KG1 (cell line): Measurements from ENCODE around the gene QSER1.
"Not testable (repeated sequence)": the region's sequence is repeated elsewhere in the genome, so short reads cannot be mapped to it uniquely, and the experiment has no call there.

Experiments used
- DNase-seq: peaks from one replicate; lab custom pipeline; 2025; lab: John Stamatoyannopoulos, UW

Gene QSER1

GRCh38 chr11:32892355-32893092, at the start of gene QSER1:
Gene QSER1 (plus strand): TSS chr11:32892811. CDS start chr11:32893126, 315 bp downstream.
- peak; percentile 62 for DNase-seq

GRCh38 chr11:32843544-32843943, 49.1 kb upstream of the QSER1 start:
- no peak for DNase-seq

- DNase-seq: no peak
These were observed 45.1 kb upstream of the QSER1 start for GRCh38 chr11:32847511-32847910.

- no peak for DNase-seq
These were observed 42.9 kb upstream of the QSER1 start for GRCh38 chr11:32849761-32850160.

GRCh38 chr11:32851251-32851650, 41.4 kb upstream of the QSER1 start:
- no peak for DNase-seq

GRCh38 chr11:32852207-32852606, 40.4 kb upstream of the QSER1 start:
- DNase-seq: no peak

- no peak for DNase-seq
These were observed 37.0 kb upstream of the QSER1 start for GRCh38 chr11:32855601-32856000.

- DNase-seq: no peak
These were observed 33.9 kb upstream of the QSER1 start for GRCh38 chr11:32858731-32859130.

GRCh38 chr11:32861850-32862577, 30.6 kb upstream of the QSER1 start:
- DNase-seq: no peak

- no peak for DNase-seq
These were observed 28.1 kb upstream of the QSER1 start for GRCh38 chr11:32864555-32864954.

- DNase-seq: not testable (repeated sequence)
These were observed 23.9 kb upstream of the QSER1 start for GRCh38 chr11:32868752-32869151.

- DNase-seq: no peak
These were observed 21.9 kb upstream of the QSER1 start for GRCh38 chr11:32870676-32871075.

- DNase-seq: no peak
These were observed 18.5 kb upstream of the QSER1 start for GRCh38 chr11:32874132-32874531.

- DNase-seq: no peak
These were observed 11.3 kb upstream of the QSER1 start for GRCh38 chr11:32881286-32881685.

- DNase-seq: no peak
These were observed 9.2 kb upstream of the QSER1 start for GRCh38 chr11:32883421-32883820.

- DNase-seq: no peak
These were observed 8.6 kb upstream of the QSER1 start for GRCh38 chr11:32884023-32884422.

GRCh38 chr11:32884770-32885384, 7.7 kb upstream of the QSER1 start:
- no peak for DNase-seq

- DNase-seq: no peak
These were observed 7.1 kb upstream of the QSER1 start for GRCh38 chr11:32885556-32885955.

- DNase-seq: no peak
These were observed 6.4 kb upstream of the QSER1 start for GRCh38 chr11:32886180-32886579.

- DNase-seq: not testable (repeated sequence)
These were observed 4.8 kb upstream of the QSER1 start for GRCh38 chr11:32887707-32888383.

GRCh38 chr11:32888384-32888710, 4.3 kb upstream of the QSER1 start:
- not testable (repeated sequence) for DNase-seq

- no peak for DNase-seq
These were observed 3.8 kb upstream of the QSER1 start for GRCh38 chr11:32888805-32889204.
